GM21515 (cell line): ENCODE results near the gene ZMYND15.
A peak's percentile ranks its signal among the peaks of the same experiment; 100 is the strongest.

ENCODE experiments used
- ATAC-seq: cut with Tn5 transposase; IDR thresholded peaks from one replicate; pipeline ENCODE4 v1.9.1; 2021; ENCODE audit not compliant: unreplicated experiment

Gene ZMYND15

DNA sequence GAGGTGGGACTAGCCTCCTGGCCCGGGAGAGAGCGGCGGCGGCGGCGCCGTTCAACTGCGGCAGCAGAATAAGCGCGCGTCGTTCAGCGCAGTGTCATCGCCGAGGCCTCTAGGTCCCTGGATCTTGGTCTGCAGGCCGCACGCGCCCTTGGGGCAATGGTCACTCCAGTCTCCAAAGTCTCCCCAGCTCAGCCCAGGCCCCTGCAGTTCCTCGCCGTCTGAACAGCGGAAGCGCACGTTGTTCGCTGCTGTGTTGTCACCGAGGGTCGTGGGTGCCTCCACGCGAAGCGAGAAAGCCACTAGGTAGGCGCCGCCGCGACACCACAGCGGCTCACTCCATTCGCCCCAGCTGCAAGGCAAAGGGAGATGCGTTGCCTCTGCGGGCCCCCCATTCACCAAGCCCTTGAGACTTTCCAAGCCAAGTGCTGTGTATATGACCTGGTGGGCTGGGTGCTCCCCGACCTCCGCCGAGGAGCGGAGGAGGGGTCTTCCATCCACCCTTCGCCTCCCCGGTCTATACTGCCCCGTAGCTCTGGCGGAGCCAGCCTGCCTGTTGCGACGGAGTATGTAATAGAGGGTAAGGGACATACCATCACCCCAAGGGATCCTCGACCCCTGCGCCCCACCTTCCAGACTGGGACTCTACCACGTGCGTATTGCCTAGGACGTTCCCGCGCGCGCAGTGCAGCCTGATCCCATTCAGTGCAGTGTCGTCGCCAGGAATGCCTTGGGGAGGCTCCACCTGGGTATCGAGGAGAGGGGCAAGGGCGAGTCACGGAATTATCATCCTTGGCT, 45.9 kb downstream of the ZMYND15 start:
- ATAC-seq = no peak

DNA sequence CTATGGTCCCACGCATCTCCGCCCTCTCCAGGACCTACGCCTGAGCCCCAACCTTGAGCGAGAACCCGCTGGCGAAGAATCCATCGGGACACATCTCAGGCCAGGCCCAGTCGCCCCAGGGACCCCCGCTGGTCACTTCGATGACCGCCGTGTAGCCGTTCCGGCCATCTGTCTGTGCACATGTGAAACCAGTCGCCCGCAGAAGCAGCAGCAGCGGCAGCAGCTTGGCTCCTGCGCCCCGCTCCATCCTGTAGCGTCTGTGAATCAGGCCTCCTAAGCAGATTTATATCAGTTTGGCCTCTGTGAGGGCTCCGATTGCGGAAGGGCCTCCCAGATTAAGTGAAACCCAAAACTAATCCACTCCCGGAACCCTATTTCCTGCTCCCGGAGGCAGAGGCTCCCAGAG, 46.5 kb downstream of the ZMYND15 start, which contains the start of gene VMO1:
TSS of gene VMO1 (minus strand) at position 259 of the 406 bp plus-strand sequence. CDS start at position 247, 12 bp downstream.
- ATAC-seq = no peak

DNA sequence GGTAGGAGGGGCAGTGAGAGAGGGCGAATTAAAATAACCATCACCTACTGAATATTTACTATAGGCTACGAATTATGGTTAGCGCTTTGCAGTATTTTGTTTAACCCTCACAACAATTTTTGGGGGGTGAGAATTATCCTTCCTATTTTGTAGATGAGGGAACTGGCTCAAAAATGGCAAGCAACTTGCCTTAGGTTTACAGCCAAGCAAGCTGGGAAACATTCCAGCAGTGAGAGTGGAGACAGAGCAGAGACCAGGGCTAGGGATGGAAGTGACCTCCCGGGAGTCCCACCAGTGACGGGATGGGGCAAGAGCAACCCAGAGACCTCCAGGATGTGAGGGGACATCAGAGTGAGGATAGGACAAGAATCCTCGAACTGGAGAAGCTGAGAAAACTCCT, 46.9 kb downstream of the ZMYND15 start:
- no peak for ATAC-seq

DNA sequence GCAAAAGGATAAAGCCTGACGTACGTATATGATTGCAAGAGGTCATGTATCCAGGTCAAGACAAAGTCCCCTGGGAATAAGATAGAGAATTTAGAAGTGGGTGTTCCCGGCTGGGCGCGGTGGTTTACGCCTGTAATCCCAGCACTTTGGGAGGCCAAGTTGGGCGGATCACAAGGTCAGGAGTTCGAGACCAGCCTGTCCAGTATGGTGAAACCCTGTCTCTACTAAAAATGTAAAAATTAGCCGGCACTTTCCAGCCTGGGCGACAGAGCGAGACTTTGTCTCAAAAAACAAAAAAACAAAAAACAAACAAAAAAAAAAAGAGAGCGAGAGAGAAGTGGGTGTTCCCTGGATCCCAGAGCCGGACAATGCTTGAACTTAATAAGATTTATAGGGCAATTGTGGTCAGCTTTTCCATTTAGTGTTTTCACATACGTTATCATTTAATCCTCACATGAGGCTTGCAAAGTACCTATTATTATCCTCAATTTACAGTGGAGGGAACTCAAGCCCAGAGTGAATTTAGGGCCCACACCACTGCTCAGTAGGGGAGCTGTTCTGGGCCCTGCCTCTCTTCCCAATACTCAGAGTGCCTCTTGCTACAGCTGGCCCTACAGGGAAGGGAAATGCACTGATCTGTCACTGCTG, 48.6 kb downstream of the ZMYND15 start:
- no peak for ATAC-seq

DNA sequence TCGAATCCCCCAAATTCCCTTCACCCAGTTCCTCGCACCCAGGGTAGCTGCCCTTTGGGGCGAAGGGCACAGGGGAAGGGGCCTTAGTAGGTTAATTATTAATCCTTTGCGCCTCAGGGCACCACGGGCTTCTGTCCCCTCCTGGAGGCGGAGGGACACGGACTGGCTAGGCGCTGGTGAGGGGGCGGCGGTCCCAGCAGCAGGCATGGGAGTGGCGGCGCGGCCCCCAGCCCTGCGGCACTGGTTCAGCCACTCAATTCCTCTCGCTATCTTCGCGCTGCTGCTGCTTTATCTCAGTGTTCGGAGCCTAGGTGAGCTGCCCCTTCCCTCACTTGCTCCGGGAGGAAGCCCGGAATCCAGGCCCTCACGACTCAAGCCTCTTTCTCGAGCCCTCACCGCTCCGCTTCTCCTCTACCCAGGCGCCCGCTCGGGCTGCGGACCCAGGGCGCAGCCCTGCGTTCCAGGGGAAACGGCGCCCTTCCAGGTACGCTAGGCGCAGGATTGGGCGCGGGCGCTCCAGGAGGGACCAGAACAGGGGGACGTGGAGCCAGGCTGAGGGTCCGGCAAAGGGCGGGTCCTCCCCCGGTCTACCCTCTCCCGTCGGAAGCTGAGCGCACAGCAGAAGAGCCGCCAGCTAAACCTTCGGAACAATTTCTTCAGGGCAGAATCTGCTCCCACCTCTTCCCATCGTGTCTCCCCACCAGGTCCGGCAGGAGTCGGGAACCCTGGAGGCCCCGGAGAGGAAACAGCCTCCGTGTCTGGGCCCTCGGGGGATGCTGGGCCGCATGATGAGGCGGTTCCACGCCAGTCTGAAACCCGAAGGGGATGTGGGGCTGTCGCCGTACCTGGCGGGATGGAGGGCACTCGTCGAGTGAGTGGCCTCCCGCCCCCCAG, 49.4 kb downstream of the ZMYND15 start, which contains the start of gene GLTPD2:
TSS of gene GLTPD2 (plus strand) at position 158 of the 894 bp plus-strand sequence. CDS start at position 206, 48 bp downstream.
- peak; percentile 12 for ATAC-seq

DNA sequence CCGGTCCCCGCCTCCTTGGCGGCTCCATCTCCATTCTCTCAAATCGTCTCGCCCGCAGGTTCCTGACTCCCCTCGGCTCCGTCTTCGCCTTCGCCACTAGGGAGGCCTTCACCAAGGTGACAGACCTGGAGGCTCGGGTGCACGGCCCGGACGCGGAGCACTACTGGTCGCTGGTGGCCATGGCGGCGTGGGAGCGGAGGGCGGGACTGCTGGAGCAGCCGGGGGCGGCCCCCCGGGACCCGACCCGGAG, 50.0 kb downstream of the ZMYND15 start:
- ATAC-seq = no peak

DNA sequence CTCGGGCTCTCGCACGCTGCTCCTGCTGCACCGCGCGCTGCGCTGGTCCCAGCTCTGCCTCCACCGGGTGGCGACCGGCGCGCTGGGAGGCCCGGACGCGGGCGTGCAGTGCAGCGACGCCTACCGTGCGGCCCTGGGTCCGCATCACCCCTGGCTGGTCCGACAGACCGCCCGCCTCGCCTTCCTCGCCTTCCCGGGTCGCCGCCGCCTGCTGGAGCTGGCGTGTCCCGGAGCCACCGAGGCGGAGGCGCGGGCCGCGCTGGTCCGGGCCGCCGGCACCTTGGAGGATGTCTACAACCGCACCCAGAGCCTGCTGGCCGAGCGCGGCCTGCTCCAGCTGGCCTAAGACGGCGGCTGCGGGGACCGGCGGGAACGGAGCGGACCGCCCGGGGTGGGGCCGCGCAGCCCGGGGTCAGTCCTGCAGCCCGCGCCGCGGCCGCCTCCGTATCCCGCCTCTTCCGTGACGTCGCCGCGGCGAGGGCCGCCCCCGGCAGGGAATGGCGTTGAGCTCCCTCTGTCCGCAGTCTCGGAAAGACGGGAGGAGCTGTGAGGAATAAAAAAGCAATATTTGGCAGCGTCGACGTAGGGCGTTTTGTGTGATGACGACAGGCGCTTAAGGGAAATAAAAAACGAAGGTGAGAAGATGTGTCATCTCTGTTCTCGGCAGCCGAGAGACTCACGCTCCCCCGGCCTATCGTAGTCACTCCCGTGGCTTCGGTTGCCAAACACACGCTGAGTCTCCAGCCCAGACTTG, 50.5 kb downstream of the ZMYND15 start:
- ATAC-seq = peak; percentile 79

DNA sequence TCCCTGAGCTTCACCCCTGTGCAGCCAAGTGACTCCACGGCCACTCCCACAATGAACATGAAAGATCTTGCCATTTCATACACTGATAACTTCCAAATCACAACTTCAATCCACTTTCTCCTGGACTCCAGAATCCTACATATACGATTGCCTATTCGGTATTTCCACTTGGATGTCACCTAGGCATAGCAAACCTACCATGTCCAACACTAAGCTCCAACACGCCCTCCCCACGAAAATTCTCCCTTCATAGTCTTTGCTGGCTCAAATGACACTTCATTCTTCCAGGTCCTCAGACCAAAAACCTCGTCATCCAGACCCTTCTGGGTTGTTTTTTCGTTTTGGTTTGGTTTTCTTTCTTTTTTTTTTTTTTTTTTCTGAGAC, 51.1 kb downstream of the ZMYND15 start:
- ATAC-seq = no peak

DNA sequence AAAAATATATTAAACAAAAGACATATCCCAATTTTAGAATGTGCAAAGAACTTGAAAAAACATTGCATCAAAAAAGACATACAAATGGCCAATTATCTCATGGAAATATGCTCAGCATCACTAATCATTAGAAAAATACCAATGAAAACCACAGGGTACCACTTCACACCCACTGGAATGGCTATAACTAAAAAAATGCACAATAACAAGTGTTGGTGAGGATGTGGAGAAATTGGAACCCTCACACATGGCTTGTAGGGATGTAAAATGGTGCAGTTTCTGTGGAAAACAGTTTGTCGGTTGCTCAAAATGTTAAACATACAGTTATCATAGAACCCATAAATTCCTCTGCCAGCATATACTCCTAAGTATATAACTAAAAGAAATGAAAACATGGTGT, 55.5 kb downstream of the ZMYND15 start:
- no peak for ATAC-seq
